Measurements from ENCODE around the gene ZNF335.

The ZNF335 gene

GRCh38 chr20:45950330-45950646 lies 21.7 kb downstream of the ZNF335 start:
- DNase-seq = no peak

- no peak for DNase-seq
Measured at GRCh38 chr20:45949542-45950329, 22.3 kb downstream of the ZNF335 start.

GRCh38 chr20:45948742-45949541 lies 23.1 kb downstream of the ZNF335 start:
- no peak for DNase-seq

DNA sequence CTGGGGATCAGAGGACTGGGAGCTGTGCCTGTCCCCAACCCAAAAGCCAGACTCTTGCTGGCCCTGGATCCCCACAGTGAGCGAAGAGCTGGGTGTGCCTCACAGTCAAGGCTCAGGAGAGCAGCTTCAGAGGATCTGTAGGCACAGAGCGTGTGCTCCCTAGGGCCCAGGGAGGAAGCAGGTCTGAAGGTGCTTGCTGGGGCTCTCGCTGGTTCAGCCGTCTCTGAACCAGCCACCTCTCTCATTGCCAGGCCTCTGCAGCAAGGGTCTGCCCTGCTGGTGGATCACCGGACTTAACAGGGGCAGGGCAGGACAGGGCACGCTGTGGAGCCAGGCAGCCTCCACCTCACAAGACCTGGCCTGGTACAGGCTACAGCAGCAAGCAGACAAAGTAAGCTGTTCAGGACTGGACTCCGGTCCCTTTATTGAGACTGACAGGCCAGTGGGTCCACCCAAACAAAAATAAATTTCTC lies 23.7 kb downstream of the ZNF335 start:
- DNase-seq = no peak

DNA sequence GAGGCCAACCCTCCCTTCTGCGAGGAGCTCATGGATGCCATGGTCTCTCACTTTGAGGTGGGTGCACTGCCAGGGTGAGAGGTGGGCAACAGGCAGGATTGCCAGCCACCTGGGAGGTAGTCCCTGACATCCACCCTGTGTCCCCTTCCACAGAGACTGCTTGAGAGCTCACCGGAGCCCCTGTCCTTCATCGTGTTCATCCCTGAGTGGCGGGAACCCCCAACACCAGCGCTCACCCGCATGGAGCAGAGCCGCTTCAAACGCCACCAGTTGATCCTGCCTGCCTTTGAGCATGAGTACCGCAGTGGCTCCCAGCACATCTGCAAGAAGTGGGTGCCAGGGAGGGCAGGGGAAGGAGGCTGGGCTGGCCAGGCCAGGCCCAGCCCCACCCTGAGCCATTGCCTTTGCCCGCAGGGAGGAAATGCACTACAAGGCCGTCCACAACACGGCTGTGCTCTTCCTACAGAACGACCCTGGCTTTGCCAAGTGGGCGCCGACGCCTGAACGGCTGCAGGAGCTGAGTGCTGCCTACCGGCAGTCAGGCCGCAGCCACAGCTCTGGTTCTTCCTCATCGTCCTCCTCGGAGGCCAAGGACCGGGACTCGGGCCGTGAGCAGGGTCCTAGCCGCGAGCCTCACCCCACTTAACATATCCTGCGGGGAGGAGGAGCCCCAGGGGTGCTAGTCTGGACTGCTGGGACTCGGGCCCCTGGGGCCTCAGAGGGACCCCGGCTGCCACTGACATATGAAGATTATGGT lies 24.7 kb downstream of the ZNF335 start:
- no peak for DNase-seq

DNA sequence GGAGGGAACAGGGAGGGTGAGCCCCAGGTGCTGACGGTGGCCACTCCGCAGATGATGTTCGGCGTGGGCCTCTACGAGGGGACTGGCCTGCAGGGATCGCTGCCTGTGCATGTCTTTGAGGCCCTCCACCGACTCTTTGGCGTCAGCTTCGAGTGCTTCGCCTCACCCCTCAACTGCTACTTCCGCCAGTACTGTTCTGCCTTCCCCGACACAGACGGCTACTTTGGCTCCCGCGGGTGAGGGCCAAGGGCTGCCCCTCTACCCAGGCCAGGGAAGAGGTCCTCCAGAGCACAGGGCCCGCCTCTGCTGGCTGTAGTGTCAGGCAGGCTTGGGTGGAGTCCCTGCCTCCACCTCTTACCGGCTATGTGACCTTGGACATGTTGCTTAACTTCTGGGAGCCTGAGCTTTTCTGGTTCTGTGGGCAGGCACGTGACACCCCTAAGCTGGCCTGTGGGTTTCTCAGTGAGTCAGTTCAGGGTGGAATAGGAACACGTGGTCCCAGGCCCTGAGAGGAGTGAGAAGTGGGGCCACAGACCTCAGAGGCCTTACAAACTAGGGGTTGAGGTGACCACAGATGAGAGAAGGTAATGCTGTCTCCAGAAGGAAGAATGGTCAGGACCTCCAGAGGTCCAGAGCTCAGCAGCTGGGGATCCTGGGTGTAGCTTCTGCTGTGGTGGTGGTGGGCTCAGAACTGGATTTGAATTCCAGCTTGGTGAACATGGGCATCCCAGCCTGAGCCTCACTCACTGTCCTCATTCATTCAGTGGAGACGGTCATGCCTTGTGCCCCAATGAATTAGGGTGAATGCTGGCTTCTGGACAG lies 25.6 kb downstream of the ZNF335 start:
- peak; percentile 28 for DNase-seq

- DNase-seq = no peak
Measured at GRCh38 chr20:45945678-45946148, 26.3 kb downstream of the ZNF335 start.

- DNase-seq = no peak
Measured at GRCh38 chr20:45944965-45945677, 26.9 kb downstream of the ZNF335 start.

- DNase-seq = no peak
Measured at GRCh38 chr20:45944151-45944964, 27.6 kb downstream of the ZNF335 start.

DNA sequence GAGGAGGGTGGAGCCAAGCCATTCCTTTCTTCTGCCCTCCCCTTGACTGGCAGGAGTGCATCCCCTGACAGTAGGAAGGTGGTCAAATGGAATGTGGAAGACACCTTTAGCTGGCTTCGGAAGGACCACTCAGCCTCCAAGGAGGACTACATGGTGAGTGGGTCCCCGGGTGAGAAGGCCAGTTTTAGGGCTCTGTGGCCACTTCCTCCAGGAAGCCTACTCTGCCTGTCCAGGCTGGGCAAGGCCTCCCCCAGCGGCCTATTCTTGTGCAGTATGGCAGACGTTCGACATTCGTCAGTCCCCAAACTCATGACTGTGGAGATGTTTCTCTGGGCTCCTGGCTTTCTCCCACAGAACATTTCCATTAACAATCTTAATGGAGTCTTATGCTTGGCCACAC lies 28.4 kb downstream of the ZNF335 start:
- DNase-seq = no peak

GRCh38 chr20:45940469-45940868 lies 31.5 kb downstream of the ZNF335 start:
- no peak for DNase-seq

DNA sequence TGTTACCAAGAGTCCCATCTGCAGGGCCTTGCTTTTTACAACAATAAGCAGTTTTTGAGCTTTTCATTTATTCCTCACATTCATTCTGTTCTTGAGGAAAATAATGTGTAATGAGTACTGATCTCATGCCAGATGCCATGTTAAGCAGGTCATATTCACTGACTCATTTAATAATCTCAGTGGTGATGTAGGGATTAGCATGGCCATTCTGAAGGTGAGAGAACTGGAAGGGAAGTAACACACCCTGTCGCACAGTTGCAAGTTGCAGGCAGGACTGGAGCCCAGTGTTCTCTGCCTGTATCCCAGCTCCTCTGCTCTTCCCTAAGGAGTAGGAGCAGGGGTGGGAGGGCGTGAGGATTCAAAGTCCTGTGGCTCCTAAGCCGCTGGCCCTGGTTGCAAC lies 31.9 kb downstream of the ZNF335 start:
- no peak for DNase-seq

DNA sequence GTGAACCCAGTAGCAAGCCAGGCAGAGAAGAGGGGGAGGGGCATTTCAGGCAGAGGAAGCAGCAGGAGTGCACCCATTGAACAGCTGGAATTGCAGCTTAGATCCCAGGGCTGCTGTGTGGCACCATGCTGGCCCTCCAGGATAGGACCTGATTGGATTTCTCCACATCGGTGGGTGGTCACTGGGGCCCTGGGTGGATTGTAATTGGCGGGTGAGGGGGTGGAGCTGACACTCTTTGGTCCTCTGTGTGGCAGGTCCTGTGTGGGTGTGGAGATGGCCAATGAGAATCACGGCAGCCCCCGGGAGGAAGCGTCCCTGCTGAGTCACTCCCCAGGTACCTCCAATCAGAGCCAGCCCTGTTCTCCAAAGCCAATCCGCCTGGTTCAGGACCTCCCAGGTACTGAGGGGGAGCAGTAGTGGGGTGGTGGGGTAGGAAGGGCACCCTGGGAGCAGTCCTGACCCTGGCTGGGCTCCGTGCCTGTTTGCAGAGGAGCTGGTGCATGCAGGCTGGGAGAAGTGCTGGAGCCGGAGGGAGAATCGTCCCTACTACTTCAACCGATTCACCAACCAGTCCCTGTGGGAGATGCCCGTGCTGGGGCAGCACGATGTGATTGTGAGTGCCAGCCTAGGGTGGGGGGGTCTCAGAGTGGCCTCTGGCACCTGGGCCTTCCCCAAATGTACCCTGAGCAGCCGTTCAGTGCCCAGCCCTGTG lies 33.1 kb downstream of the ZNF335 start:
- no peak for DNase-seq

DNA sequence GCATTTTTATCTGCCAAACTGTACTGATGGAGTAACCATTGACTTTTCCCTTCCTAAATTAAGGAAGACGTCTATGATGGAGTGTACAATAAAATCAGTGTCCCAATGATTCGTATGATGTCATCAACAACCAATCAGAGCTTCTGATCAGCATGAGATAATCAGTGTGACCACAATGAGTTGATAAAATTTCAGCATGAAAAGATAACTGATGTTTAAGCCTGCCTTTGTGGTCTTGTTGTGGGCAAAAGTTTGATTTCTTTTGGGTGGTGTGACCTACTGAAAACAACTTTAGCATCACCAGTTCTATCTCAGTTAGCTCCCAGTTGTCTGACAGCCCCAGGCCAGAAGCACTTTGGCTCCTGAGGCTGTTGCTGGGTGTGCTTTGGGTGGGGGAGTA lies 34.2 kb downstream of the ZNF335 start:
- no peak for DNase-seq

GRCh38 chr20:45935416-45936046 lies 36.5 kb downstream of the ZNF335 start:
- DNase-seq = no peak

DNA sequence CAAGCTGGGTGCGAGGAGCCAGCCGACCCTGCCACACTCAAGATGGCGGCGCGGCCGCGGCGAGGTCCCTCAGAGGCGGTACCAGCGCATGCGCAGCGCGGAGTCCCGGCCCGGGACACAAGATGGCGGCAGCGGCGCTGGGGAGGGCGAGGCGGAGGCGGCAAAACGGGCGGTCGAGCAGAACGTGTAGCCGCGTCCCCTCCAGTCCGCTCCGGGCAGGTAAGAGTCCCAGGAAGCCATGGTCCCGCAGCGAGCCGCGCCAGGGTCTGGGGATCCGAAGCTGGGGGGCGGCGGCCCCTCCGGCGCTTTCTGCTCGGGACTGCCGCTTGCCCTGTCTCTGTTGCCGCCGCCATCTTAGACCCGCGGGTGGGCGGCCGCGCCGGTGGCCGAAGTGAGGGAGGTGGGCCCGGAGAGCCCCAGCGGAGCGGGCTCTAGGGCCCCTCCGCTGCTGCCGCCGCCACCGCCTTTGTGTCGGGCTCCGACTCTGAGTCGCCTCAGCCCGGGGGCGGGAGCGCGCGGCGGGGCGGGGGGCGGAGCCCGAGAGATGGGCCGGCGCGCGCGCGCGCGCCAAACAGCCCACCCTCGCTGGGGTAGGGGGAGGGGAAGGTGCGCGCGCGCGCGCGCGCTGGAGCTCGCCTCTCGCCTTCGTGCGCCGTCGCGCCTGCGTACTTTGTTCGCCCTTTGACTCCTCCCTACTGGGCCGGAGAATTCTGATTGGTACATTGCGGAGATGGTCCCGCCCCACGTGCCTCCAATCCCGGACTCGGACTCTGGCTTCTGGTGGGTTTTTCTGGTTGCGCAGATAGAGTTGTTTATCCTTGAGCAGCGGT lies 37.2 kb downstream of the ZNF335 start, which contains the start of gene PCIF1:
Gene PCIF1 (plus strand): TSS at position 98 of the 830 bp plus-strand sequence. CDS start 4,317 bp downstream, outside the sequence.
- peak; percentile 96 for DNase-seq

GRCh38 chr20:45934046-45934585 lies 37.9 kb downstream of the ZNF335 start:
- DNase-seq = no peak
